NCI-H524 (cell line): ENCODE data around the gene KCNIP1.

Experiments used
- DNase-seq, 2 experiments: peaks; one replicate each; lab custom pipeline; 2025; lab: John Stamatoyannopoulos, UW

Gene KCNIP1

GRCh38 chr5:170597109-170597751 is 93.4 kb downstream of the KCNIP1 start:
- no peak for DNase-seq

- no peak for DNase-seq
Observed at GRCh38 chr5:170597872-170598271, 94.1 kb downstream of the KCNIP1 start.

- no peak for DNase-seq
Observed at GRCh38 chr5:170599756-170600155, 95.9 kb downstream of the KCNIP1 start.

- no peak for DNase-seq
Observed at GRCh38 chr5:170601619-170602018, 97.8 kb downstream of the KCNIP1 start.

- peak in 1 of 2 experiments; percentile 17 for DNase-seq
Observed at GRCh38 chr5:170603109-170603508, 99.3 kb downstream of the KCNIP1 start.

GRCh38 chr5:170603578-170604565 is 100.1 kb downstream of the KCNIP1 start:
- DNase-seq: peak; percentile 40 to 59

- peak; percentile 67 to 88 for DNase-seq
Observed at GRCh38 chr5:170606941-170607340, 103.1 kb downstream of the KCNIP1 start.

- DNase-seq: peak in 1 of 2 experiments; percentile 61
Observed at GRCh38 chr5:170611449-170612090, 107.8 kb downstream of the KCNIP1 start.

GRCh38 chr5:170612256-170612678 is 108.4 kb downstream of the KCNIP1 start:
- peak; percentile 87 for DNase-seq

GRCh38 chr5:170614065-170614490 is 110.3 kb downstream of the KCNIP1 start:
- DNase-seq: peak; percentile 89 to 94

GRCh38 chr5:170614720-170615119 is 110.9 kb downstream of the KCNIP1 start:
- DNase-seq: peak in 1 of 2 experiments; percentile 17

GRCh38 chr5:170617533-170618490 is 114.0 kb downstream of the KCNIP1 start:
- no peak for DNase-seq

GRCh38 chr5:170619869-170620268 is 116.0 kb downstream of the KCNIP1 start:
- DNase-seq: no peak

GRCh38 chr5:170622933-170623332 is 119.1 kb downstream of the KCNIP1 start:
- no peak for DNase-seq

- peak; percentile 26 to 70 for DNase-seq
Observed at GRCh38 chr5:170623576-170624181, 119.9 kb downstream of the KCNIP1 start.

- peak in 1 of 2 experiments; percentile 57 for DNase-seq
Observed at GRCh38 chr5:170625221-170626165, 121.7 kb downstream of the KCNIP1 start.

- peak; percentile 80 to 94 for DNase-seq
Observed at GRCh38 chr5:170626507-170627150, 122.8 kb downstream of the KCNIP1 start.

- no peak for DNase-seq
Observed at GRCh38 chr5:170627271-170627670, 123.5 kb downstream of the KCNIP1 start.

GRCh38 chr5:170628028-170628427 is 124.2 kb downstream of the KCNIP1 start:
- DNase-seq: no peak
